GM19467 (cell line): ENCODE results near the gene TBC1D22A.

ENCODE experiments used
- ATAC-seq: cut with Tn5 transposase; IDR thresholded peaks from one replicate; pipeline ENCODE4 v1.9.1; 2021; ENCODE audit warnings: mild to moderate bottlenecking, moderate library complexity; ENCODE audit not compliant: unreplicated experiment

TBC1D22A gene

GRCh38 chr22:46752286-46752987 is 10.0 kb upstream of the TBC1D22A start:
- ATAC-seq: no peak

DNA sequence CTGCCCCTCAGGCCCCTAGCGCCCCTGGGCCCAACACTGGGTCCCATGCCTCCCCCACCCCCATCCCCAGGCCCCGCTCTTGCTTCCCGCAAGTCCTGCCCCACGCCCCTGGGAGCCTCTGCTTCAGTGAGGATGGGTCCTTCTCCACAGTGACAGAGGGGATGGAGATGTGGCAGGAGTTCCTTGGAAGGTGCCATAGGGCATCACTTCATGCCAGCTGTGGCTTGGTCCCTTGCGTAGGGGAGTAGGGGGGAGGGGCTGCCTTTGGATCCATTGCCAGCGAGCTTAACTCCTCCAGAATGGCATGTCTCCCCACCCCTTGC is 9.5 kb upstream of the TBC1D22A start:
- no peak for ATAC-seq

DNA sequence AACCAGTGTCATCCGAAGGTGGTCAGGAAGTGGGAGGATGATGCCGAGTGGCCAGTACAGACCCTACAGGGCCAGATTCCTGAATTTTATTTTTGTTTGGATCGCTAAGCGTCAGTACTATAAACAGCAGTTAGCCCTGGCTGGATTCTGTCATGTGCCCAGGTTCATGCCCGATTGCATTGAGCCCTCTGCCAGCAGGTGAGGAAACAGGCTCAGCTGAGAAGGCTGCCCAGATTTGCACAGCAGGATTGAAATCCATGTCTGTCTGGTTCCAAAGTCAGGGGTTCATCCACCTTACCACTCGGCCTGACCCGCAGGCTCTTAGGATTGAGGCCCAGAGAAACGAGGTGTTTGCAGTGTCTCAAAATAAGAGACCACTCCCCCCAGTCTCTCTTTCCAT is 9.1 kb upstream of the TBC1D22A start:
- no peak for ATAC-seq

GRCh38 chr22:46753761-46754109 is 8.7 kb upstream of the TBC1D22A start:
- ATAC-seq: no peak

GRCh38 chr22:46754110-46754799 is 8.2 kb upstream of the TBC1D22A start:
- no peak for ATAC-seq

DNA sequence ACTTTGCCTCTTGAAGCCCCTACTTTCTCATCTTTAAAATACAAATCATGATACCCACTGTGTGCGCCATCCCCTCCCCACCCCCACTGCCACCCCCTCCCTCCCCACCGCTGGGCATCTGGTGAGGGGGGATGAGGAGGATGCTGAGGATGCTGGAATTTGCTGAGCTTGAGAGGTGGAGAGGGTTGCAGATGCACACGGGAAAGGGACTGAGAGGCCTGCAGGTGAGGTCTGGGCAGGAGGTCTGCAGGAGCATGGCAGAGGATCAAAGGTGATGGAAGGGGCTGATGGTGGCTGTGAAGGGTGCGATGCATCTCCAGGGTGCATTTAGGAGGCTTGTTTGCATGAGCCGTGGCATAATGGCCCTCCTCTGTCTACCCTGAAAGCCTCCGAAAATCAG is 7.6 kb upstream of the TBC1D22A start:
- no peak for ATAC-seq

GRCh38 chr22:46755525-46755924 is 6.9 kb upstream of the TBC1D22A start:
- ATAC-seq: no peak

GRCh38 chr22:46756097-46756496 is 6.4 kb upstream of the TBC1D22A start:
- no peak for ATAC-seq

DNA sequence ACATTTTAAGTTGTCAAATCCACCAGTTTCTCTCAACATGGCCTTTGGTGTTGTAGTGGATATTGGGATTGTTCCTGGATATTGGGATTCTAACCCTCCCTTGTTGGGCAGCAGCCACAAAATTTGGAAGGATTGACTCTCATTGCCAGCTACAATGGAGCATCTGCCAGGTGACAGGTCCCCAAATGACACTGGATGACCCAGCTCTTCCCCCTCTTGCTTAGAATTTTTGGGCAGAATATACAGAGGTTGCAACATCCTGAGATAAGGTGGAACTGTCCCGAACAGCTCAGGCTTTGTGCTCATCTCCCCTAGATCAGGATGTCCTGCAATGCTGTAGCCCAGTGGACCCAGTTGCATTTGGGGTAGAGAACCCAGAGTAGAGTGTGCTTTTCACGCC is 5.3 kb upstream of the TBC1D22A start:
- no peak for ATAC-seq

DNA sequence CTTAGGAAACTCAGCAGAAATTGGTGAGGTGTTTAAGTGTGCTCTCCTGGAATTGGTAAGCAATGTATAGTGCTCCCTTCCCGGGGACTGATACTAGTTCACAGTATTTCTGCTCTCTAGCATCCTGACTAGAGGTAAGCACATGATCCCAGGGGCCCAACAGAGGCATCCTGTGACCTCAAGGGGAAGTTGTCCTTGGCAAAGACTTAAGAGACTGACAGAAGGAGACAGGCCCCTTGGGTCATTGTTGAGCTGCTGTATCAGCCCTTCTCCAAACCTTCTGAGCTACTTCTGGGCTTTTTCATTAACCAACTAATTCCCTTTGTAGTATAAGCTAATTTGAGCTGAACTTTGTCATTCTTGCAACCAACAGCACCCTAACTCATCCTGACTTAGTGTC is 4.3 kb upstream of the TBC1D22A start:
- no peak for ATAC-seq

DNA sequence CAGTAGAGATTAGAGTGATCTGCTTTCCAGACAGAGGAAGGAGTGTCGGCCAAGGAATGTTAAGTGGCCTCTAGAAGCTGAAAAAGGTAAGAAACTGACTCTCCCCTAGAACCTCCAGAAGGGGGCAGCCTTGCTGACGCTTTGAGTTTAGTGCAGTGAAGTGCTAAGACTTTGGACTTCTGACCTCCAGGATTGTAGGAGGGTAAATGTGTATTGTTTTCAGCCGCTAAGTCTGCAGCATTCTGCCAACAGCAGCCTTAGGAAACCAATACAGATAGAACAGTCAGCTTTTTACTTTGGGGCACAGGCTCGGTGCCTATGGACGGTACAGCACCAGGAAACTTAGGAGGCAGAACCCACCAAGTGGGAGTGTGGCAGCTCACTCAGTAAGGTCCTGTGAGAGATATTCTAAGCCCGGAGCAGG is 3.6 kb upstream of the TBC1D22A start:
- ATAC-seq: no peak

DNA sequence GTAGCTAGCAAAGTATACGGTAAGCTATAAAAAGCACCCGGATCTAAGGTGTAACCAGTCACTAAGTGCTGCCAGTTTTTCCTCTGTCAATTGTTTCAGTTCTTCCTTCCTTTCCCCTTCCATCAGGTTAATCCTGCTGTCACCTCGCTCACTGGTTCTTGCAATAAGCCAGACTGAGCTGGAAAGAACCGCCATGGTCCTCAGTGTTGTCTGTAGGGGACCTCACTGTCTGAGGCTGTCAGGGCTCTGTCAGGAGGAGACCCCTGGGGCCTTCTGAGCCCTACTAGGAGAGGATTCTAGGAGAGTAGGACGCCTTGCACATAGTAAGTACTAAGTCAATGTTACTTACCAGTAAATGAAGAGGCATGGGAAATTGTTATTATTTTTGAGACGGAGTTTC is 1.4 kb upstream of the TBC1D22A start:
- no peak for ATAC-seq

GRCh38 chr22:46761539-46762237 is 762 bp upstream of the TBC1D22A start:
- ATAC-seq: no peak

DNA sequence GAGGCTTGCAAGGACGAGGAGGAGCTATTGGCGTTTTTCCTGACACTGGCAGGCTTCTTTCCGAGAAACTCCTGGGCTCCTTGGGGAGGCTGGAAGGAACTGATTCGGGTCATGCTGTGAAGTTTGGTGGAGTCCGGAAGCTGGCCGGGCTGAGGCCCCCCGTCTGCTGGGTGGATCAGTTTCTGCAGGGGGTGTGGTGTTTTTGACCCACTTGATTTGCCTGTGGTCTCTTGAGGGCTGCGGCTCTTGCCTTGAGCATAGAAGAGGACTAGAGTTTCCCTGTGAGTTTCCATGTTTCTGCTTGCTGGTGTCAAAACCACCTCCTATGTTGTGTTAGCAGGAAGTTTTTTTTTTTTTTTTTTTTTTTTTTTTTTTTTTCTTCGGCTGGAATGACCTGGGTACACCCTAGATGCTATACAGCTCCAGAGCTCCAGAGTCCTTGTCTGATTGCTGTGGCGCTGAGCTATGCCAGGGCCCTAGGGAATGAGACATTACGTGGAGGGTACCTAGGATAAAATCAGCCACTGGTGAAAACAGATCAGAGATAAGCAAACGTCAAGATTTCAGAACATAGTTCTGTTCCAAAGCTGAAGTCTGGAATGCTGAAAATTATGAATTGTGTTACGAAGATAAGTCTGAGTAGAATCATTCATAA is 728 bp downstream of the TBC1D22A start:
- ATAC-seq: peak; percentile 41

DNA sequence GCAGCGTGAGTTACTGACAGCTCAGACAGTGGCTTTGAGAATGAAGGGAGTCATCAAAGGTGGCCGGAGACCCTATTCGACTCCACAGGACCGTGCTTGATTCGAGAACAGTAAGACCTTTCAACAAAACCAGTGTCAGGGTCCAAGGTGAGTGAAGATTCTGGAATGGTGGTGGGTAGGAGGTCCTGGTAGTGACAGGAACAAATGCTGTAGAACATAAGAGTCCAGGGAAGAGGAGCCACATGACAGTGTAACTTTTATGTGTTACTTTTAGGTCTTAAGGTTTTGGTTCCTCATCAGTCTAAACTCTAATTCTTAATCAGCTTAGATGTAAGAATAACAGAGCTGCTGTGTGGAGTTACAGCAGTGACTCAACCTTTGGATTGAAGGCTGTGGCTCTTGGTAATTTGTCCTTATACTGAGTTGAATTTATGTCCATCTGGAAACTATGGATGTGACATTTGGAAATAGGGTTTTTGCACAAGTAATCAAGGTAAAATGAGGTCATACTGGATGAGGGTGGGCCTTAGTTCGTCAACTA is 1.8 kb downstream of the TBC1D22A start:
- no peak for ATAC-seq

DNA sequence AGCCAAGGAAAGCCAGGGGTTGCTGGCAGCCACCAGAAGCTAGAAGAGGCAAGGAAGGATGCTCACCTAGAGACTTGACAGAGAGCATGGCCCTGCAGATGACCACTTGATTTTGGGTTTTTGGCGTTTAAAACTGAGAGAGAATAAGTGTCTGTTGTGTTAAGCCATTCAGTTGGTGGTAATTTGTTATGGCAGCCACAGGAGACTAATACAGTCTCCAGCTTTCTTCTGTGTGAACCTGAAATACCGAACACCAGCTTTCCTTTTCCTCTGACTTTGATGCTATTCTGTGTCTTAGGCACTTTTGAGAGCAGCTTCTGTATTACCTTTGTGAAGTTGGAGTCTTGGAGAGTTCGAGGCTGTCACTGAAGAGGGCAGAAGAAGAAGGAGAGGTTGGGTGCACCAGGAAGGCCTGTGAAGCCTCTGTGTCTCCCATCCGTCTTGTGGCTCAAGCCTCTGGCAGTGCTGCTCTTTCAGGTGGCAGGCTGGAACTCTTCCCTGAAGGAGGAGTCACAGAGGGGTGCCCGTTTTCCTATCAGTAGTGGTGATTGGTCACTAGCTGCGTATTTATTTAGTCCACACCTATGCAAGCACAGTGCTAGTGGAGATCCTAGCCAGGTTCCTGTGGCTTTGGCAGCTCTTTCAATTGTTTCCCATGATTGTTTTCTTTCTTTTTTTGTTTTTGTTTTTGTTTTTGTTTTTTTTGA is 2.5 kb downstream of the TBC1D22A start:
- no peak for ATAC-seq

- no peak for ATAC-seq
Observed at GRCh38 chr22:46766611-46767010, 4.2 kb downstream of the TBC1D22A start.

DNA sequence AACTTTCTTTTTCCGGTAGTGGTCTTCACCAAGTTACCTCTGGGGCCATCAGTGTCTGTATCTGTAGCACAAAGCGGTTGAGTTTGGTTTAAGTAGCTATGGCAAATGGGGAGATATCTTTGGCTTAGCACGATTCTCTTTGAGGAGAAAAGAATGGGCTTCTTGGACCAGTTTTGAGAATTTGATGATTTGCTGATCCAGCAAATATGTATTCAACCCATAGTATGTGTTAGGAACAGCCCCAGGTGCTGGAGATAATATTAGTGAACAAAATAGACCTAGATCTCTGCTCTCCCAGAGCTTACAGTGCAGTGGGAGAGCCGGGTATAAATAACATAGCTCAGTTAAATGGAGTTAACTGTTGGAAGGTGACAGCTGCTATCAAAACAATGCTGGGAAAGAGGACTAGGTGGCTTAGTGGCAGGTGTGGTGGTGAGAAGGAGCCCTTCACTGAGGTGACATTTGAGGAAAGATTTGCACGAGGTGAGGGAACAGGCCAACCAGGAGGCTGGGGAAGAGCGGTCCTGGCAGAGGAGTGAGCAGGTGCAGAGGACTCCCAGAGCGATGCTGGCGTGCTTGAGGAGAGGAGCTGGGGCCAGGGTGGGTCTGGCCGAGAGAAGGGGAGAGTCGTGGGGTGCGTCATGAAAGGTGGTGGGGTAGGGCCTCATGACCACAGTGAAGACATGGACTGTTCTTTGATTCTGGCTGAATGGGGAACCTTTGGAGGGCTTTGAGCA is 5.0 kb downstream of the TBC1D22A start:
- ATAC-seq: no peak

GRCh38 chr22:46769191-46769675 is 6.8 kb downstream of the TBC1D22A start:
- no peak for ATAC-seq

- ATAC-seq: no peak
Observed at GRCh38 chr22:46769706-46770105, 7.3 kb downstream of the TBC1D22A start.
